Astrocyte (in vitro differentiated cells and primary cell): ENCODE results near the gene KLK3. TPM values are rescaled to one million over a fixed set of nuclear protein-coding genes. Genes with fewer than 3 reads are reported as not detected.

Source experiments
- DNase-seq: peaks from one replicate; pipeline ENCODE4 v3.0.0-alpha.2; 2010; ENCODE audit warnings: low read depth
- FAIRE-seq: peaks from 2 replicates; lab custom pipeline; 2011; peaks lifted over from hg19 to GRCh38; lab: Jason Lieb, UNC
- H2AFZ ChIP-seq: 2 replicates; pipeline ENCODE4 v1.6.0; 2012; ENCODE audit warnings: low read depth, low read length, inconsistent platforms
- H3K27ac ChIP-seq: 2 replicates; pipeline ENCODE4 v1.5.1; 2011; ENCODE audit warnings: low read depth, low read length, inconsistent platforms
- H3K27me3 ChIP-seq: 2 replicates; pipeline ENCODE4 v1.6.0; 2011; ENCODE audit warnings: low read length, inconsistent platforms; ENCODE audit not compliant: insufficient read depth
- H3K36me3 ChIP-seq: 2 replicates; pipeline ENCODE4 v1.5.1; 2011; ENCODE audit warnings: low read length, inconsistent platforms; ENCODE audit not compliant: insufficient read depth
- H3K4me1 ChIP-seq: 2 replicates; pipeline ENCODE4 v1.5.1; 2011; ENCODE audit warnings: low read length, inconsistent platforms; ENCODE audit not compliant: insufficient read depth
- H3K4me2 ChIP-seq: 2 replicates; pipeline ENCODE4 v1.6.0; 2012; ENCODE audit warnings: low read length, inconsistent platforms
- H3K4me3 ChIP-seq: 2 replicates; pipeline ENCODE4 v1.5.1; 2011; ENCODE audit warnings: low read depth, mild to moderate bottlenecking, low read length, inconsistent platforms; ENCODE audit not compliant: insufficient read depth
- H3K79me2 ChIP-seq: 2 replicates; pipeline ENCODE4 v1.6.0; 2012; ENCODE audit warnings: mild to moderate bottlenecking, low read length, inconsistent platforms; ENCODE audit not compliant: insufficient read depth
- H3K9ac ChIP-seq: 2 replicates; pipeline ENCODE4 v1.6.0; 2012; ENCODE audit warnings: mild to moderate bottlenecking, low read length, inconsistent platforms
- H3K9me3 ChIP-seq: 2 replicates; pipeline ENCODE4 v1.5.1; 2012; ENCODE audit warnings: low read depth, mild to moderate bottlenecking, low read length, inconsistent platforms; ENCODE audit not compliant: insufficient read depth
- H4K20me1 ChIP-seq: 2 replicates; pipeline ENCODE4 v1.6.0; 2012; ENCODE audit warnings: low read length, inconsistent platforms; ENCODE audit not compliant: insufficient read depth
- H3K27ac Mint-ChIP-seq: one replicate; pipeline ENCODE4 v1.8.0; 2021; ENCODE audit warnings: mild to moderate bottlenecking, mixed read lengths; ENCODE audit not compliant: unreplicated experiment
- H3K27me3 Mint-ChIP-seq: one replicate; pipeline ENCODE4 v1.8.0; 2021; ENCODE audit warnings: low read depth, mixed read lengths; ENCODE audit not compliant: unreplicated experiment
- H3K36me3 Mint-ChIP-seq: one replicate; pipeline ENCODE4 v1.8.0; 2021; ENCODE audit warnings: low read depth, mixed read lengths; ENCODE audit not compliant: unreplicated experiment
- H3K4me1 Mint-ChIP-seq: one replicate; pipeline ENCODE4 v1.8.0; 2021; ENCODE audit warnings: low read depth, mixed read lengths; ENCODE audit not compliant: unreplicated experiment
- H3K4me3 Mint-ChIP-seq: one replicate; pipeline ENCODE4 v1.8.0; 2021; ENCODE audit warnings: mild to moderate bottlenecking, moderate library complexity, mixed read lengths; ENCODE audit not compliant: unreplicated experiment
- H3K9me3 Mint-ChIP-seq: one replicate; pipeline ENCODE4 v1.8.0; 2021; ENCODE audit warnings: mild to moderate bottlenecking, mixed read lengths; ENCODE audit not compliant: unreplicated experiment
- EZH2 ChIP-seq: IDR thresholded peaks from 2 replicates; pipeline ENCODE4 v1.6.1; 2012; ENCODE audit warnings: mild to moderate bottlenecking, low read length, inconsistent platforms; ENCODE audit not compliant: insufficient read depth
- total RNA-seq: library from RNA; stranded (reverse); gene quantifications from 2 replicates; pipeline ENCODE4 v1.2.1, GENCODE V29; 2021
- TF ChIP-seq, protein P1 (sequence below): IDR thresholded peaks from 2 replicates; pipeline ENCODE4 v1.5.1; 2011; ENCODE audit warnings: low read depth, mild to moderate bottlenecking, inconsistent platforms, low read length, moderate library complexity; ENCODE audit not compliant: insufficient read depth

Gene KLK3
- total RNA-seq, 1 donor from 2014 or later = not detected

DNA sequence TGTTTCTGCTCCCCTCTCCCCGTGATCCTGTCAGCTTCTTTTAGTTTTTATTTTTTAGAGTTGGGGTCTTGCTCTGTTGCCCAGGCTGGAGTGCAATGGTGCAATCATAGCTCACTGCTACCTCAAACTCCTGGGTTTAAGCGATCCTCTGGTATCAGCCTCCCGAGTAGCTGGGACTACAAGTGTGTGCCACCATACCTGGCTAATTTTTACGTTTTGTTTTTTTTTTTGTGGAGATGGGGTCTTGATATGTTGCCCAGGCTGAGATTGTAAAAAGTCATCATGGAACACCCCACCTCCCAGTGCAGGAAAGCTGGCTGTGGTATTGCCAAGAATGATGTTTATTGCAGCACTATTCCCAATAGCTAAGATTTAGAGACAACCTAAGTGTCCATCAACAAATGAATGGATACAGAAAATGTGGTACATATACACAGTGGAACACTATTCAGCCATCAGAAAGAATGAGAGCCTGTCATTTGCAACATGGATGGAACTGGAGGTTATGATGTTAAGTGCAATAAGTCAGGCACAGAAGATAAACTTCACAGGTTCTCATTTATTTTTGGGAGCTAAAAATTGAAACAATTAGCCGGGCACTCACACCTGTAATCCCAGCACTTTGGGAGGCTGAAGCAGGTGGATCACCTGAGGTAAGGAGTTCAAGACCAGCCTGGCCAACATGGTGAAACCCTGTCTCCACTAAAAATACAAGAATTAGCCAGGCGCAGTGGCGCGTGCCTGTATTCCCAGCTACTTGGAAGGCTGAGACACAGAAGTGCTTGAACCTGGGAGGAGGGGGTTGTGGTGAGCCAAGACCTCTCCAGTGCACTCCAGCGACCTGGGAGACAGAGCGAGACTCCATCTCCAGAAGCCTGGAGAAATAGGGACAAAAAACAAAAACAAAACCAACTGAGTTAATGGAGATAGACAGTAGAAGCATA lies 14.7 kb upstream of the KLK3 start:
- no peaks in the 10 kb centered on the region for H4K20me1 ChIP-seq
- H3K27me3 Mint-ChIP-seq = peaks cover 61% of the 10 kb centered on the region
- H3K9ac ChIP-seq = no peak overlapping the region
- DNase-seq = no peak
- no peaks in the 10 kb centered on the region for H3K9me3 ChIP-seq
- H3K27me3 ChIP-seq = no peaks in the 10 kb centered on the region
- H3K4me3 ChIP-seq = no peak overlapping the region
- H3K27ac Mint-ChIP-seq = no peak overlapping the region
- H3K27ac ChIP-seq = no peak overlapping the region
- H3K36me3 Mint-ChIP-seq = no peaks in the 10 kb centered on the region
- no peak overlapping the region for H3K4me3 Mint-ChIP-seq
- no peak for FAIRE-seq
- no peak for TF ChIP-seq EZH2
- TF ChIP-seq, protein P1, sequence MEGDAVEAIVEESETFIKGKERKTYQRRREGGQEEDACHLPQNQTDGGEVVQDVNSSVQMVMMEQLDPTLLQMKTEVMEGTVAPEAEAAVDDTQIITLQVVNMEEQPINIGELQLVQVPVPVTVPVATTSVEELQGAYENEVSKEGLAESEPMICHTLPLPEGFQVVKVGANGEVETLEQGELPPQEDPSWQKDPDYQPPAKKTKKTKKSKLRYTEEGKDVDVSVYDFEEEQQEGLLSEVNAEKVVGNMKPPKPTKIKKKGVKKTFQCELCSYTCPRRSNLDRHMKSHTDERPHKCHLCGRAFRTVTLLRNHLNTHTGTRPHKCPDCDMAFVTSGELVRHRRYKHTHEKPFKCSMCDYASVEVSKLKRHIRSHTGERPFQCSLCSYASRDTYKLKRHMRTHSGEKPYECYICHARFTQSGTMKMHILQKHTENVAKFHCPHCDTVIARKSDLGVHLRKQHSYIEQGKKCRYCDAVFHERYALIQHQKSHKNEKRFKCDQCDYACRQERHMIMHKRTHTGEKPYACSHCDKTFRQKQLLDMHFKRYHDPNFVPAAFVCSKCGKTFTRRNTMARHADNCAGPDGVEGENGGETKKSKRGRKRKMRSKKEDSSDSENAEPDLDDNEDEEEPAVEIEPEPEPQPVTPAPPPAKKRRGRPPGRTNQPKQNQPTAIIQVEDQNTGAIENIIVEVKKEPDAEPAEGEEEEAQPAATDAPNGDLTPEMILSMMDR = no peak
- no peaks in the 10 kb centered on the region for H3K79me2 ChIP-seq
- no peaks in the 10 kb centered on the region for H3K36me3 ChIP-seq
- no peak overlapping the region for H3K4me2 ChIP-seq
- no peaks in the 10 kb centered on the region for H3K4me1 Mint-ChIP-seq
- H3K9me3 Mint-ChIP-seq = peaks cover 15% of the 10 kb centered on the region
- no peak overlapping the region for H2AFZ ChIP-seq
- H3K4me1 ChIP-seq = no peaks in the 10 kb centered on the region

DNA sequence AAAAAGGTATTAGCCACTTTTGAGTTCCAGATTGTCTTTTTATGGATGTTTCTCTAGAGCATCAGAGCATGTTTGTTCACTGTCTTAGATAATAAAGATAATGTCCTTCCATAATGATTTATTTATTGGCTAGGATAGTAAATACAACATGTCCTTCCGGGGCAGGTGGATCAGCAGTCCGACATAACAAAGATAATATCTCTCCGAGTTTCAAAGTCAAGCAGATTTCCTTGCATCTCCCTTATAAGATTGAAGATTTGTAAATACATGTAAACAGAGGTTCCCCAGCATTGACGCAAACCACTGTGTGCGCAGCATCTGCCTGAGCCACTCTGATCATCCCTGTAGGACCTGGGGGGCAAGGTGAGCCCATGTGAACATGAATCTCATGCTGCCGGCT lies 12.6 kb upstream of the KLK3 start:
- DNase-seq (no peak), FAIRE-seq (no peak)
- no peak overlapping the region for H3K27ac ChIP-seq
- Mint-ChIP-seq H3K4me1 (no peaks in the 10 kb centered on the region), H3K36me3 (no peaks in the 10 kb centered on the region), H3K27ac (no peak overlapping the region), H3K27me3 (peaks cover 44% of the 10 kb centered on the region), H3K9me3 (peaks cover 13% of the 10 kb centered on the region), H3K4me3 (no peak overlapping the region)
- no peaks in the 10 kb centered on the region for H3K79me2 ChIP-seq
- H3K4me2 ChIP-seq = no peak overlapping the region
- H3K9me3 ChIP-seq = no peaks in the 10 kb centered on the region
- H3K36me3 ChIP-seq = no peaks in the 10 kb centered on the region
- H3K9ac ChIP-seq = no peak overlapping the region
- H3K4me3 ChIP-seq = no peak overlapping the region
- no peak overlapping the region for H2AFZ ChIP-seq
- H4K20me1 ChIP-seq = no peaks in the 10 kb centered on the region
- no peak for TF ChIP-seq EZH2
- TF ChIP-seq, protein P1 = no peak
- no peaks in the 10 kb centered on the region for H3K4me1 ChIP-seq
- H3K27me3 ChIP-seq = no peaks in the 10 kb centered on the region

DNA sequence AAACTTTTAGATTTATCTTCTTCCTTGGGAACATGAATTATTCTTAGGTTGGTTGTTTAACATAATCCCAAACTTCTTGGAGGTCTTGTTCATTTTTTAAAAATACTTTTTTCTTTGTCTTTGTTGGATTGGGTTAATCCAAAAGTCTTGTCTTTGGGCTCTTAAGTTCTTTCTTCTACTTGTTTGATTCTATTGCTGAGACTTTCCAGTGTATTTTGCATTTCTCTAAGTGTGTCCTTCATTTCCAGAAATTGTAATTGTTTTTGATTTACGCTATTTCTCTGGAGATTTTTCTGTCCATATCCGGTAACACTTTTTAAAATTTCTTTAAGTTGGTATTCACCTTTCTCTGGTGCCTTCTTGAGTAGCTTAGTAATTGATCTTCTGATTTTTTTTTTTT lies 11.5 kb upstream of the KLK3 start:
- no peaks in the 10 kb centered on the region for H3K36me3 ChIP-seq
- no peaks in the 10 kb centered on the region for H3K9me3 ChIP-seq
- H3K9ac ChIP-seq = no peak overlapping the region
- no peak overlapping the region for H2AFZ ChIP-seq
- H3K4me1 ChIP-seq = no peaks in the 10 kb centered on the region
- no peak for TF ChIP-seq EZH2
- TF ChIP-seq, protein P1 = no peak
- DNase-seq (no peak), FAIRE-seq (no peak)
- no peak overlapping the region for H3K27ac ChIP-seq
- H4K20me1 ChIP-seq = no peaks in the 10 kb centered on the region
- no peak overlapping the region for H3K4me2 ChIP-seq
- Mint-ChIP-seq H3K4me1 (no peaks in the 10 kb centered on the region), H3K36me3 (no peaks in the 10 kb centered on the region), H3K9me3 (peaks cover 13% of the 10 kb centered on the region), H3K4me3 (no peak overlapping the region), H3K27ac (no peak overlapping the region), H3K27me3 (peaks cover 40% of the 10 kb centered on the region)
- H3K4me3 ChIP-seq = no peak overlapping the region
- H3K27me3 ChIP-seq = no peaks in the 10 kb centered on the region
- no peaks in the 10 kb centered on the region for H3K79me2 ChIP-seq
